K562 (cell line): ENCODE measurements around the gene VEGFA. TPM values are rescaled to one million over a fixed set of nuclear protein-coding genes. Genes with fewer than 3 reads are reported as not detected.
A peak's percentile ranks its signal among the peaks of the same experiment; 100 is the strongest.

Experiments used
- ATAC-seq: fragments of 200-7000 bp; cut with Tn5 transposase; 3 replicates; pipeline ENCODE4 v1.9.1; 2020; ENCODE audit warnings: moderate library complexity
- BruUV-seq: library from RNA; stranded (reverse); fragments of 400-500 nt; replicated peaks from 2 replicates; lab custom pipeline; 2021; lab: Mats Ljungman, UMichigan
- CTCF ChIA-PET: fragments of 300-600 bp; formaldehyde crosslinking; extraction: SDS; loops from one replicate; lab custom pipeline; 2021; ENCODE audit warnings: low intra/inter-chr PET ratio; lab: Yijun Ruan, JAX
- POLR2A ChIA-PET: fragments of 300-600, 350-650 bp; sonication (Branson Sonifier 250); formaldehyde crosslinking; extraction: SDS; loops from one replicate; lab custom pipeline; 2021; ENCODE audit warnings: antibody characterized with exemption, inconsistent platforms; lab: Yijun Ruan, JAX
- DNase-seq, 4 experiments: peaks; one replicate each; pipeline versions ENCODE4 v3.0.0 to v3.0.0-alpha.2; 2011 to 2018; ENCODE audit warnings: low spot score in 3 of 4, mixed read lengths in 3 of 4; ENCODE audit errors: extremely low read depth in 1 of 4
- FAIRE-seq: peaks from 2 replicates; lab custom pipeline; 2011; peaks lifted over from hg19 to GRCh38; lab: Jason Lieb, UNC
- H2AFZ ChIP-seq: 2 replicates; pipeline ENCODE4 v1.6.0; 2011; ENCODE audit warnings: low read depth, low read length, control low read depth, inconsistent platforms
- H3K27ac ChIP-seq: fragments of 200-600 bp; 3 replicates; pipeline ENCODE4 v1.8.0; 2011; ENCODE audit warnings: low read depth, mild to moderate bottlenecking, control low read depth, inconsistent platforms, low read length, moderate library complexity, mixed read lengths; ENCODE audit errors: extremely low read depth
- H3K27me3 ChIP-seq, 2 experiments: fragments of 300-600 bp in 1 of 2; 2 replicates in 1 of 2; 3 replicates in 1 of 2; pipeline versions ENCODE4 v1.6.0 to v1.8.0; 2011; ENCODE audit warnings: inconsistent platforms in 2 of 2, low read length in 2 of 2, mild to moderate bottlenecking in 1 of 2, mixed read lengths in 1 of 2, moderate library complexity in 1 of 2; ENCODE audit not compliant: control insufficient read depth in 2 of 2, insufficient read depth in 2 of 2
- H3K36me3 ChIP-seq: fragments of 300-600 bp; 3 replicates; pipeline ENCODE4 v1.8.0; 2011; ENCODE audit warnings: mild to moderate bottlenecking, low read length, inconsistent platforms; ENCODE audit not compliant: control insufficient read depth, insufficient read depth
- H3K4me1 ChIP-seq, 2 experiments: fragments of 200-600 bp in 1 of 2; replicated peaks in 1 of 2; 2 replicates in 1 of 2; 3 replicates in 1 of 2; pipeline versions ENCODE4 v1.5.1 to v1.8.0; 2011; ENCODE audit warnings: inconsistent platforms in 2 of 2, low read length in 2 of 2, mild to moderate bottlenecking in 1 of 2, mixed read lengths in 1 of 2, moderate library complexity in 1 of 2; ENCODE audit not compliant: control insufficient read depth in 2 of 2, insufficient read depth in 2 of 2
- H3K4me2 ChIP-seq: 2 replicates; pipeline ENCODE4 v1.6.1; 2011; ENCODE audit warnings: low read length, control low read depth, inconsistent platforms, mixed read lengths; ENCODE audit not compliant: insufficient read depth
- H3K4me3 ChIP-seq: fragments of 200-600 bp; sonication (generic), shearing (Covaris generic); 2 replicates; pipeline ENCODE4 v1.5.1; 2016; ENCODE audit warnings: control low read depth, inconsistent platforms
- H3K79me2 ChIP-seq: fragments of 200-600 bp; 3 replicates; pipeline ENCODE4 v1.8.0; 2011; ENCODE audit warnings: low read length, inconsistent platforms; ENCODE audit not compliant: control insufficient read depth, insufficient read depth
- H3K9ac ChIP-seq, 2 experiments: 2 replicates each; pipeline versions ENCODE4 v1.6.0 to v1.6.1; 2011; ENCODE audit warnings: low read depth in 2 of 2, low read length in 2 of 2, control low read depth in 1 of 2, inconsistent platforms in 1 of 2, mild to moderate bottlenecking in 1 of 2, mixed read lengths in 1 of 2; ENCODE audit not compliant: insufficient read depth in 1 of 2
- H3K9me1 ChIP-seq: one replicate; pipeline ENCODE4 v1.6.0; 2011; ENCODE audit warnings: inconsistent platforms, mild to moderate bottlenecking, low read length, moderate library complexity; ENCODE audit not compliant: control insufficient read depth, insufficient read depth
- H3K9me3 ChIP-seq: replicated peaks from 2 replicates; pipeline ENCODE4 v1.5.1; 2011; ENCODE audit warnings: low read depth, low read length, inconsistent platforms; ENCODE audit not compliant: control insufficient read depth, insufficient read depth
- H4K20me1 ChIP-seq: replicated peaks from 2 replicates; pipeline ENCODE4 v1.6.1; 2011; ENCODE audit warnings: low read length, inconsistent platforms, mixed read lengths; ENCODE audit not compliant: control insufficient read depth, insufficient read depth
- KLF6 ChIP-seq: fragments of 250-450 bp; sonication (Bioruptor Pico); IDR thresholded peaks from 2 replicates; pipeline ENCODE4 v1.4.0; 2020; ENCODE audit warnings: mild to moderate bottlenecking, moderate library complexity, borderline replicate concordance
- SRSF3 ChIP-seq: fragments of 200-400 bp; formaldehyde crosslinking; IDR thresholded peaks from 2 replicates; pipeline ENCODE4 v1.6.1; 2016; ENCODE audit warnings: mild to moderate bottlenecking, low read length, moderate library complexity; ENCODE audit not compliant: insufficient read depth
- YY1 ChIP-seq, 3 experiments: IDR thresholded peaks; 2 replicates each; pipeline ENCODE4 v1.6.1; 2011; ENCODE audit warnings: low read length in 2 of 3, mild to moderate bottlenecking in 2 of 3, moderate library complexity in 2 of 3, borderline replicate concordance in 1 of 3, control low read depth in 1 of 3, low read depth in 1 of 3; ENCODE audit not compliant: insufficient read depth in 3 of 3, insufficient replicate concordance in 2 of 3, control insufficient read depth in 1 of 3, insufficient read length in 1 of 3; ENCODE audit errors: extremely low read depth in 1 of 3
- ZNF274 ChIP-seq: IDR thresholded peaks from 2 replicates; pipeline ENCODE4 v1.6.1; 2011; ENCODE audit warnings: low read depth, mild to moderate bottlenecking, low read length, moderate library complexity, borderline replicate concordance
- WGBS: fragments of 100-300 bp; shearing (Covaris generic); methylation state at CpG from one replicate; pipeline ENCODE4 v1.1.6; 2016; ENCODE audit warnings: low coverage, mixed read lengths; ENCODE audit not compliant: insufficient coverage; ENCODE audit errors: missing lambda C conversion rate; 5-methylcytosine and 5-hydroxymethylcytosine counted together
- in situ Hi-C: fragments of 300-500 bp; cut with MboI; formaldehyde crosslinking; loops from 4 replicates; pipeline ENCODE4 v1.15.0; 2018; ENCODE audit warnings: inconsistent platforms, mixed read lengths
- intact Hi-C: fragments of 100-400 bp; cut with micrococcal nuclease; formaldehyde crosslinking; loops from 2 replicates; pipeline ENCODE4 v1.14.2; 2022
- polyA plus RNA-seq, 8 experiments: library from polyadenylated mRNA; depleted of rRNA in 4 of 8; stranded (reverse) in 5 of 8; unstranded in 3 of 8; fragments of >200 nt; fragmentation: Nextera tagmentation in 2 of 8; fragmentation: Illumina TruSeq in 1 of 8; extraction: Ambion mirVana in 2 of 8; extraction: Trizol in 1 of 8; gene quantifications; 2 replicates each; pipeline versions ENCODE4 v1.2.1 to v1.2.3, GENCODE V29; 2011 to 2014; ENCODE audit warnings: inconsistent platforms in 1 of 8, missing spikeins in 1 of 8
- total RNA-seq, 7 experiments: library from RNA; depleted of rRNA in 6 of 7; stranded (reverse); fragments of >200 nt in 6 of 7; fragmentation: Illumina TruSeq in 2 of 7; extraction: Trizol in 2 of 7; gene quantifications; 2 replicates each; pipeline versions ENCODE4 v1.2.1 to v1.2.3, GENCODE V29; 2011 to 2021; ENCODE audit warnings: low replicate concordance in 1 of 7
- TF ChIP-seq, protein P1 (sequence below), 2 experiments: IDR thresholded peaks in 1 of 2; conservative IDR thresholded peaks in 1 of 2; 2 replicates each; pipeline ENCODE4 v1.6.1; 2016; ENCODE audit warnings: low read depth in 2 of 2, mild to moderate bottlenecking in 1 of 2, missing compliant biosample characterization in 1 of 2, missing genetic modification characterization in 1 of 2, moderate library complexity in 1 of 2
- TF ChIP-seq, protein P2 (sequence below): sonication (generic); formaldehyde crosslinking; IDR thresholded peaks from 2 replicates; pipeline ENCODE4 v1.8.1; 2023; ENCODE audit warnings: mild to moderate bottlenecking, missing genetic modification reagents
- TF ChIP-seq, protein P3 (sequence below): sonication (generic); formaldehyde crosslinking; IDR thresholded peaks from 2 replicates; pipeline ENCODE4 v1.8.0; 2022; ENCODE audit warnings: mild to moderate bottlenecking, missing genetic modification reagents

Gene VEGFA
- total and polyA plus RNA-seq, 9 of the 15 experiments (the other 6 are each of a cell fraction or from before 2014, with no cell fraction given): 14.0 to 271 (median 124) TPM

DNA sequence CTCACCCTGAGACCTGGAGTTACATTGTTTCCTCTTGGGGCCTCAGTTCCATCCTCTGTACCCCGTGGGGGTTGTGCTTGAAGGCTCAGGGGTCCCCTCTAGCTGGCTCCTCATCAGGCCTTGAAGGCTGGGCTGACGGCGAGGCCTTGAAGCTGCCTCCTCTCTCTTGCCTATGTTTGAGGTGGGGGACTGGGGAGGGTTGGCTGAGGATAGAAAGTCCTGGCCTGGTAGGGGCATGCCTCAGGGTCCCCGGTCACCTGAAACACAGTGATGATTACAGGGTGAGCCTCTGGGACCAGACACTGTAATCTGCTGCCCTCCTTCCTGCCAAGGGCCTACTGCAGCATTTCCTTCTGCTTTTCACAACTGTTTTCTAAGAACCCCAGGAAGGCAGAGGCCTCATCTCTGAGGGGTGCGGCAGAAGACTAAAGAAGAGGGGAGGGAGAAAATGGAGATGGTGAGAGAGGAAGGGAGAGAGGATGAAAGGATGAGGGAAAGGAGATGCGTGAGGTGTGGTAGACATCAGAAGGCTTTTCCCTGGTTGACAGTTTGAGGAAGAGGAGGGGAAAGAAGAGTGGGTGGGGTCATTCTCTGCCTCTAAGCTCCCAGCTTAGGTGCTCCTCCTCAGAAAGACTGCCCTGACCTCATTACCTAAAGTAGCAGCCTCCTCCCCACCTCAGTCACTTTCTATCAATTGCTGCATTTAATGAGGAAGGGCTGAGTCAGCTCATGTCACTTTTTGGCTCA is 29.7 kb downstream of the VEGFA start:
- intact Hi-C loops: no loop called here
- BruUV-seq: no TSS peak
- Histone ChIP-seq H3K79me2 (no peaks in the 10 kb centered on the region), H4K20me1 (no peaks in the 10 kb centered on the region), H3K4me1 (peaks cover 43 to 50% of the 10 kb centered on the region in 2 experiments), H3K9ac (peak overlapping the region; percentile 5 to 57; a peak in 2 of 4 replicates), H3K4me3 (no peak overlapping the region), H3K36me3 (no peaks in the 10 kb centered on the region), H3K27me3 (no peaks in the 10 kb centered on the region), H2AFZ (peak overlapping the region; percentile 48; the same call in 1 of the 2 replicates), H3K9me3 (no peaks in the 10 kb centered on the region), H3K9me1 (peaks cover 10% of the 10 kb centered on the region), H3K4me2 (0 out of 2 replicates have a peak overlapping the region, but pooled peaks have one; percentile 51), H3K27ac (peak overlapping the region; percentile 46; the same call in 2 of the 3 replicates)
- FAIRE-seq: no peak
- in situ Hi-C loops: no loop called here
- peak; percentile 4; the same call in 1 of the 3 replicates for ATAC-seq
- WGBS: 70% methylated on average over 6 of the region's 6 CpGs
- DNase-seq: peak in 1 of 4 experiments; percentile 52
- CTCF ChIA-PET: no interaction called here
- POLR2A ChIA-PET: interaction anchor here (0.6 to 1.2 kb wide), 7 partner anchors 8 to 343 kb away, joined by 3 to 4 read pairs (median 3); no protein-coding TSS in a partner anchor
- TF ChIP-seq ZNF274 (no peak), KLF6 (CRISPR knock-in tag) (no peak), SRSF3 (no peak), YY1 (IDR thresholded peaks at IDR 0.05; ENCODE audit: borderline replicate concordance in 1 of 3, control insufficient read depth in 1 of 3, extremely low read depth in 1 of 3, insufficient read depth in 3 of 3, insufficient read length in 1 of 3, insufficient replicate concordance in 2 of 3, low read depth in 1 of 3, low read length in 2 of 3) (no peak)
- TF ChIP-seq, protein P1, sequence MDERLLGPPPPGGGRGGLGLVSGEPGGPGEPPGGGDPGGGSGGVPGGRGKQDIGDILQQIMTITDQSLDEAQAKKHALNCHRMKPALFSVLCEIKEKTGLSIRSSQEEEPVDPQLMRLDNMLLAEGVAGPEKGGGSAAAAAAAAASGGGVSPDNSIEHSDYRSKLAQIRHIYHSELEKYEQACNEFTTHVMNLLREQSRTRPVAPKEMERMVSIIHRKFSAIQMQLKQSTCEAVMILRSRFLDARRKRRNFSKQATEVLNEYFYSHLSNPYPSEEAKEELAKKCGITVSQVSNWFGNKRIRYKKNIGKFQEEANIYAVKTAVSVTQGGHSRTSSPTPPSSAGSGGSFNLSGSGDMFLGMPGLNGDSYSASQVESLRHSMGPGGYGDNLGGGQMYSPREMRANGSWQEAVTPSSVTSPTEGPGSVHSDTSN (CRISPR knock-in tag; IDR thresholded peaks at IDR 0.05; ENCODE audit: low read depth): no peak
- TF ChIP-seq, protein P1 (tag; conservative IDR thresholded peaks at IDR 0.05; ENCODE audit: low read depth): 0 out of 2 replicates have a peak, but pooled peaks have one; percentile 6
- TF ChIP-seq, protein P2, sequence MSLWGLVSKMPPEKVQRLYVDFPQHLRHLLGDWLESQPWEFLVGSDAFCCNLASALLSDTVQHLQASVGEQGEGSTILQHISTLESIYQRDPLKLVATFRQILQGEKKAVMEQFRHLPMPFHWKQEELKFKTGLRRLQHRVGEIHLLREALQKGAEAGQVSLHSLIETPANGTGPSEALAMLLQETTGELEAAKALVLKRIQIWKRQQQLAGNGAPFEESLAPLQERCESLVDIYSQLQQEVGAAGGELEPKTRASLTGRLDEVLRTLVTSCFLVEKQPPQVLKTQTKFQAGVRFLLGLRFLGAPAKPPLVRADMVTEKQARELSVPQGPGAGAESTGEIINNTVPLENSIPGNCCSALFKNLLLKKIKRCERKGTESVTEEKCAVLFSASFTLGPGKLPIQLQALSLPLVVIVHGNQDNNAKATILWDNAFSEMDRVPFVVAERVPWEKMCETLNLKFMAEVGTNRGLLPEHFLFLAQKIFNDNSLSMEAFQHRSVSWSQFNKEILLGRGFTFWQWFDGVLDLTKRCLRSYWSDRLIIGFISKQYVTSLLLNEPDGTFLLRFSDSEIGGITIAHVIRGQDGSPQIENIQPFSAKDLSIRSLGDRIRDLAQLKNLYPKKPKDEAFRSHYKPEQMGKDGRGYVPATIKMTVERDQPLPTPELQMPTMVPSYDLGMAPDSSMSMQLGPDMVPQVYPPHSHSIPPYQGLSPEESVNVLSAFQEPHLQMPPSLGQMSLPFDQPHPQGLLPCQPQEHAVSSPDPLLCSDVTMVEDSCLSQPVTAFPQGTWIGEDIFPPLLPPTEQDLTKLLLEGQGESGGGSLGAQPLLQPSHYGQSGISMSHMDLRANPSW: no peak
- TF ChIP-seq, protein P3, sequence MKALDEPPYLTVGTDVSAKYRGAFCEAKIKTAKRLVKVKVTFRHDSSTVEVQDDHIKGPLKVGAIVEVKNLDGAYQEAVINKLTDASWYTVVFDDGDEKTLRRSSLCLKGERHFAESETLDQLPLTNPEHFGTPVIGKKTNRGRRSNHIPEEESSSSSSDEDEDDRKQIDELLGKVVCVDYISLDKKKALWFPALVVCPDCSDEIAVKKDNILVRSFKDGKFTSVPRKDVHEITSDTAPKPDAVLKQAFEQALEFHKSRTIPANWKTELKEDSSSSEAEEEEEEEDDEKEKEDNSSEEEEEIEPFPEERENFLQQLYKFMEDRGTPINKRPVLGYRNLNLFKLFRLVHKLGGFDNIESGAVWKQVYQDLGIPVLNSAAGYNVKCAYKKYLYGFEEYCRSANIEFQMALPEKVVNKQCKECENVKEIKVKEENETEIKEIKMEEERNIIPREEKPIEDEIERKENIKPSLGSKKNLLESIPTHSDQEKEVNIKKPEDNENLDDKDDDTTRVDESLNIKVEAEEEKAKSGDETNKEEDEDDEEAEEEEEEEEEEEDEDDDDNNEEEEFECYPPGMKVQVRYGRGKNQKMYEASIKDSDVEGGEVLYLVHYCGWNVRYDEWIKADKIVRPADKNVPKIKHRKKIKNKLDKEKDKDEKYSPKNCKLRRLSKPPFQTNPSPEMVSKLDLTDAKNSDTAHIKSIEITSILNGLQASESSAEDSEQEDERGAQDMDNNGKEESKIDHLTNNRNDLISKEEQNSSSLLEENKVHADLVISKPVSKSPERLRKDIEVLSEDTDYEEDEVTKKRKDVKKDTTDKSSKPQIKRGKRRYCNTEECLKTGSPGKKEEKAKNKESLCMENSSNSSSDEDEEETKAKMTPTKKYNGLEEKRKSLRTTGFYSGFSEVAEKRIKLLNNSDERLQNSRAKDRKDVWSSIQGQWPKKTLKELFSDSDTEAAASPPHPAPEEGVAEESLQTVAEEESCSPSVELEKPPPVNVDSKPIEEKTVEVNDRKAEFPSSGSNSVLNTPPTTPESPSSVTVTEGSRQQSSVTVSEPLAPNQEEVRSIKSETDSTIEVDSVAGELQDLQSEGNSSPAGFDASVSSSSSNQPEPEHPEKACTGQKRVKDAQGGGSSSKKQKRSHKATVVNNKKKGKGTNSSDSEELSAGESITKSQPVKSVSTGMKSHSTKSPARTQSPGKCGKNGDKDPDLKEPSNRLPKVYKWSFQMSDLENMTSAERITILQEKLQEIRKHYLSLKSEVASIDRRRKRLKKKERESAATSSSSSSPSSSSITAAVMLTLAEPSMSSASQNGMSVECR (CRISPR knock-in tag): no peak
